K562 (cell line): Measurements from ENCODE around the gene USP32. TPM values are rescaled to one million over a fixed set of nuclear protein-coding genes. Genes with fewer than 3 reads are reported as not detected.
A peak's percentile ranks its signal among the peaks of the same experiment; 100 is the strongest.

ENCODE experiments used
- BCOR ChIP-seq: fragments of 450-650 bp; IDR thresholded peaks from 2 replicates; pipeline ENCODE4 v1.6.1; 2016
- C11orf30 ChIP-seq: fragments of 450-650 bp; IDR thresholded peaks from 2 replicates; pipeline ENCODE4 v1.6.1; 2016; ENCODE audit warnings: low read depth, mild to moderate bottlenecking
- CTBP1 ChIP-seq: fragments of 450-650 bp; IDR thresholded peaks from 2 replicates; pipeline ENCODE4 v1.6.1; 2016; ENCODE audit warnings: borderline replicate concordance
- DDX20 ChIP-seq: fragments of 450-650 bp; IDR thresholded peaks from 2 replicates; pipeline ENCODE4 v1.6.1; 2016; ENCODE audit warnings: missing genetic modification characterization, low read depth, mild to moderate bottlenecking, missing compliant biosample characterization, moderate library complexity
- E2F3 ChIP-seq: fragments of 250-450 bp; sonication (Bioruptor Pico); IDR thresholded peaks from 2 replicates; pipeline ENCODE4 v1.4.0; 2020; ENCODE audit warnings: mild to moderate bottlenecking
- KDM4B ChIP-seq, 2 experiments: fragments of 450-650 bp in 1 of 2; sonication (generic) in 1 of 2; IDR thresholded peaks; 2 replicates each; pipeline ENCODE4 v1.6.1; 2016 to 2017; ENCODE audit warnings: borderline replicate concordance in 2 of 2, antibody characterized with exemption in 1 of 2, low read depth in 1 of 2, mild to moderate bottlenecking in 1 of 2
- LARP7 ChIP-seq: fragments of 450-650 bp; IDR thresholded peaks from 2 replicates; pipeline ENCODE4 v1.6.1; 2016
- MAZ ChIP-seq, 2 experiments: fragments of 450-650 bp in 1 of 2; sonication (generic) in 1 of 2; formaldehyde crosslinking; IDR thresholded peaks in 1 of 2; conservative IDR thresholded peaks in 1 of 2; 2 replicates each; pipeline versions ENCODE4 v1.4.0 to v1.5.0; 2020; ENCODE audit warnings: mild to moderate bottlenecking in 1 of 2, missing genetic modification reagents in 1 of 2
- MCM3 ChIP-seq: fragments of 450-650 bp; IDR thresholded peaks from 2 replicates; pipeline ENCODE4 v1.6.1; 2016
- MXI1 ChIP-seq: IDR thresholded peaks from 2 replicates; pipeline ENCODE4 v1.6.1; 2011; ENCODE audit warnings: low read depth, mild to moderate bottlenecking, improper control_type of control experiment, low read length
- RFX7 ChIP-seq: fragments of 250-450 bp; sonication (Bioruptor Pico); IDR thresholded peaks from 2 replicates; pipeline ENCODE4 v1.5.1; 2021; ENCODE audit warnings: mild to moderate bottlenecking
- SETDB1 ChIP-seq: IDR thresholded peaks from one replicate; pipeline ENCODE4 v1.6.1; 2012; ENCODE audit warnings: low read length, control low read depth, inconsistent platforms
- SMAD2 ChIP-seq: fragments of 150-350 bp; IDR thresholded peaks from 2 replicates; pipeline ENCODE4 v1.6.1; 2014; ENCODE audit warnings: low read depth, mild to moderate bottlenecking, low read length
- SRSF9 ChIP-seq: fragments of 200-400 bp; formaldehyde crosslinking; IDR thresholded peaks from 2 replicates; pipeline ENCODE4 v1.6.1; 2017; ENCODE audit warnings: low read depth, low read length, borderline replicate concordance
- polyA plus RNA-seq, 8 experiments: library from polyadenylated mRNA; depleted of rRNA in 4 of 8; stranded (reverse) in 5 of 8; unstranded in 3 of 8; fragments of >200 nt; fragmentation: Nextera tagmentation in 2 of 8; fragmentation: Illumina TruSeq in 1 of 8; extraction: Ambion mirVana in 2 of 8; extraction: Trizol in 1 of 8; gene quantifications; 2 replicates each; pipeline versions ENCODE4 v1.2.1 to v1.2.3, GENCODE V29; 2011 to 2014; ENCODE audit warnings: inconsistent platforms in 1 of 8, missing spikeins in 1 of 8
- total RNA-seq, 7 experiments: library from RNA; depleted of rRNA in 6 of 7; stranded (reverse); fragments of >200 nt in 6 of 7; fragmentation: Illumina TruSeq in 2 of 7; extraction: Trizol in 2 of 7; gene quantifications; 2 replicates each; pipeline versions ENCODE4 v1.2.1 to v1.2.3, GENCODE V29; 2011 to 2021; ENCODE audit warnings: low replicate concordance in 1 of 7
- TF ChIP-seq, protein P1 (sequence below): sonication (generic); formaldehyde crosslinking; IDR thresholded peaks from 2 replicates; pipeline ENCODE4 v1.8.0; 2022; ENCODE audit warnings: missing genetic modification reagents, mild to moderate bottlenecking, moderate library complexity, borderline replicate concordance
- TF ChIP-seq, protein P2 (sequence below): fragments of 450-650 bp; IDR thresholded peaks from 2 replicates; pipeline ENCODE4 v1.6.1; 2017; ENCODE audit warnings: antibody characterized with exemption
- TF ChIP-seq, protein P3 (sequence below): fragments of 450-650 bp; formaldehyde crosslinking; IDR thresholded peaks from 2 replicates; pipeline ENCODE4 v1.4.0; 2020; ENCODE audit warnings: mild to moderate bottlenecking, mixed read lengths
- TF ChIP-seq, protein P4 (sequence below): sonication (generic); formaldehyde crosslinking; IDR thresholded peaks from 2 replicates; pipeline ENCODE4 v1.8.0; 2022; ENCODE audit warnings: missing genetic modification reagents, mild to moderate bottlenecking, borderline replicate concordance
- TF ChIP-seq, protein P5 (sequence below), 3 experiments: fragments of 200-800 bp in 1 of 3; sonication (Bioruptor generic) in 1 of 3; sonication (generic) in 1 of 3; formaldehyde crosslinking in 1 of 3; IDR thresholded peaks; 2 replicates each; pipeline versions ENCODE4 v1.6.1 to v1.8.0; 2016 to 2022; ENCODE audit warnings: mild to moderate bottlenecking in 2 of 3, missing compliant biosample characterization in 2 of 3, missing genetic modification characterization in 2 of 3, missing genetic modification reagents in 1 of 3

The USP32 gene
- total and polyA plus RNA-seq, 9 of the 15 experiments (the other 6 are each of a cell fraction or from before 2014, with no cell fraction given) = 18.0 to 69.3 (median 47.1) TPM

DNA sequence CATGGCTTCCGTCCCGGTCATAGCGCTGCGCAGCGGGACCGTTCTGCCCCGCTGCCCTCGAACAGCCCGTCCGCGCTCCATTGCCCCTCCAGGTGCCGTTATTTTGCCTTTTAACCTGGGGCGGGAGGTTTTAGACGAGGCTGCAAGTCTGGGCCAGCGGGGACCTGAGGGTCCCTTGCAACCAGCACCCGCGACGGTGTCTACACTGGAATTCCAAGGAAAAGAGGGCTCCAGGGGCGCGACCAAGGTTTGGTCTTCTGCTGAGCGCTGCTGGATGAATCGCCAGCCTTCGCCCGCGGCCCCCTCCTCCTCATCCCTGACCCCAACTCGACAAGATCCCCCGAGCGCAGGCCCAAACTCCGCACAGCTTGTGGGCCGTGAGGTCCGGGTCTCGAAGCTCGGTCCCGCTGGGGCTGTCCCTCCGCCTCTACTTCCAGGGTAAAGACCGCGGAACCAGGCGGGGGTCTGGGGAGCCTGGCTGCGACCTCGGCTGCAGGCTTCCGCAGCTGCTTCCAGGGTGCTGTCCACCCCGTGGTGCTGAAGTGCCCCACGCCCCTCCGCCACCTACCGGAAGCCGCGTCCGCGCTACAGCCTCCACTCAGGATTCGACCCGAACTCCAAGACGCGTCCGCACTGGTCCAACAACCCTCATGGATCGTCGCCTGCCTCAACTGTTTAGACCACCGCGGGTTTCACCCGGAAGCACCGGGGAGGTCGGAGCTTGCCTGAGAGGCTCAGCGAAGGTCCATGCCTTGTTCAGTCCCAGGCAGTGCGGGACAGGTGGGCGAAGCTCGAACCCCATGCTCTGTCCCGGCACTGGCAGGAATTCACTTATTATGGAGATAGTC is 252.3 kb downstream of the USP32 start (continued):
- TF ChIP-seq, protein P1, sequence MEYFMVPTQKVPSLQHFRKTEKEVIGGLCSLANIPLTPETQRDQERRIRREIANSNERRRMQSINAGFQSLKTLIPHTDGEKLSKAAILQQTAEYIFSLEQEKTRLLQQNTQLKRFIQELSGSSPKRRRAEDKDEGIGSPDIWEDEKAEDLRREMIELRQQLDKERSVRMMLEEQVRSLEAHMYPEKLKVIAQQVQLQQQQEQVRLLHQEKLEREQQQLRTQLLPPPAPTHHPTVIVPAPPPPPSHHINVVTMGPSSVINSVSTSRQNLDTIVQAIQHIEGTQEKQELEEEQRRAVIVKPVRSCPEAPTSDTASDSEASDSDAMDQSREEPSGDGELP (CRISPR knock-in tag) = peak; percentile 99
- no peak for TF ChIP-seq MCM3
- no peak for TF ChIP-seq DDX20 (tag)
- TF ChIP-seq SMAD2 = no peak
- no peak for TF ChIP-seq SETDB1
- TF ChIP-seq, protein P2, sequence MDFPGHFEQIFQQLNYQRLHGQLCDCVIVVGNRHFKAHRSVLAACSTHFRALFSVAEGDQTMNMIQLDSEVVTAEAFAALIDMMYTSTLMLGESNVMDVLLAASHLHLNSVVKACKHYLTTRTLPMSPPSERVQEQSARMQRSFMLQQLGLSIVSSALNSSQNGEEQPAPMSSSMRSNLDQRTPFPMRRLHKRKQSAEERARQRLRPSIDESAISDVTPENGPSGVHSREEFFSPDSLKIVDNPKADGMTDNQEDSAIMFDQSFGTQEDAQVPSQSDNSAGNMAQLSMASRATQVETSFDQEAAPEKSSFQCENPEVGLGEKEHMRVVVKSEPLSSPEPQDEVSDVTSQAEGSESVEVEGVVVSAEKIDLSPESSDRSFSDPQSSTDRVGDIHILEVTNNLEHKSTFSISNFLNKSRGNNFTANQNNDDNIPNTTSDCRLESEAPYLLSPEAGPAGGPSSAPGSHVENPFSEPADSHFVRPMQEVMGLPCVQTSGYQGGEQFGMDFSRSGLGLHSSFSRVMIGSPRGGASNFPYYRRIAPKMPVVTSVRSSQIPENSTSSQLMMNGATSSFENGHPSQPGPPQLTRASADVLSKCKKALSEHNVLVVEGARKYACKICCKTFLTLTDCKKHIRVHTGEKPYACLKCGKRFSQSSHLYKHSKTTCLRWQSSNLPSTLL = no peak
- peak; percentile 70 to 93 for TF ChIP-seq MAZ (CRISPR knock-in tag; conservative IDR thresholded peaks at IDR 0.05 in 1 of 2, IDR thresholded peaks at IDR 0.05 in 1 of 2)
- TF ChIP-seq C11orf30 = no peak
- TF ChIP-seq, protein P3, sequence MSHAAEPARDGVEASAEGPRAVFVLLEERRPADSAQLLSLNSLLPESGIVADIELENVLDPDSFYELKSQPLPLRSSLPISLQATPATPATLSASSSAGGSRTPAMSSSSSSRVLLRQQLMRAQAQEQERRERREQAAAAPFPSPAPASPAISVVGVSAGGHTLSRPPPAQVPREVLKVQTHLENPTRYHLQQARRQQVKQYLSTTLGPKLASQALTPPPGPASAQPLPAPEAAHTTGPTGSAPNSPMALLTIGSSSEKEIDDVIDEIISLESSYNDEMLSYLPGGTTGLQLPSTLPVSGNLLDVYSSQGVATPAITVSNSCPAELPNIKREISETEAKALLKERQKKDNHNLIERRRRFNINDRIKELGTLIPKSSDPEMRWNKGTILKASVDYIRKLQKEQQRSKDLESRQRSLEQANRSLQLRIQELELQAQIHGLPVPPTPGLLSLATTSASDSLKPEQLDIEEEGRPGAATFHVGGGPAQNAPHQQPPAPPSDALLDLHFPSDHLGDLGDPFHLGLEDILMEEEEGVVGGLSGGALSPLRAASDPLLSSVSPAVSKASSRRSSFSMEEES (CRISPR knock-in tag) = no peak
- TF ChIP-seq MXI1 = peak; percentile 59; the same call in 1 of the 2 replicates
- no peak for TF ChIP-seq SRSF9
- TF ChIP-seq E2F3 = peak; percentile 43; the same call in 1 of the 2 replicates
- TF ChIP-seq RFX7 (CRISPR knock-in tag) = no peak
- TF ChIP-seq, protein P4, sequence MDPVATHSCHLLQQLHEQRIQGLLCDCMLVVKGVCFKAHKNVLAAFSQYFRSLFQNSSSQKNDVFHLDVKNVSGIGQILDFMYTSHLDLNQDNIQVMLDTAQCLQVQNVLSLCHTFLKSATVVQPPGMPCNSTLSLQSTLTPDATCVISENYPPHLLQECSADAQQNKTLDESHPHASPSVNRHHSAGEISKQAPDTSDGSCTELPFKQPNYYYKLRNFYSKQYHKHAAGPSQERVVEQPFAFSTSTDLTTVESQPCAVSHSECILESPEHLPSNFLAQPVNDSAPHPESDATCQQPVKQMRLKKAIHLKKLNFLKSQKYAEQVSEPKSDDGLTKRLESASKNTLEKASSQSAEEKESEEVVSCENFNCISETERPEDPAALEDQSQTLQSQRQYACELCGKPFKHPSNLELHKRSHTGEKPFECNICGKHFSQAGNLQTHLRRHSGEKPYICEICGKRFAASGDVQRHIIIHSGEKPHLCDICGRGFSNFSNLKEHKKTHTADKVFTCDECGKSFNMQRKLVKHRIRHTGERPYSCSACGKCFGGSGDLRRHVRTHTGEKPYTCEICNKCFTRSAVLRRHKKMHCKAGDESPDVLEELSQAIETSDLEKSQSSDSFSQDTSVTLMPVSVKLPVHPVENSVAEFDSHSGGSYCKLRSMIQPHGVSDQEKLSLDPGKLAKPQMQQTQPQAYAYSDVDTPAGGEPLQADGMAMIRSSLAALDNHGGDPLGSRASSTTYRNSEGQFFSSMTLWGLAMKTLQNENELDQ (CRISPR knock-in tag) = peak; percentile 74; the same call in 1 of the 2 replicates
- TF ChIP-seq, protein P5, sequence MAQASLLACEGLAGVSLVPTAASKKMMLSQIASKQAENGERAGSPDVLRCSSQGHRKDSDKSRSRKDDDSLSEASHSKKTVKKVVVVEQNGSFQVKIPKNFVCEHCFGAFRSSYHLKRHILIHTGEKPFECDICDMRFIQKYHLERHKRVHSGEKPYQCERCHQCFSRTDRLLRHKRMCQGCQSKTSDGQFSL (CRISPR knock-in tag; IDR thresholded peaks at IDR 0.05) = no peak; the same call in 1 of the 2 replicates
- TF ChIP-seq, protein P5 (tag; IDR thresholded peaks at IDR 0.05) = no peak
- no peak for TF ChIP-seq BCOR
- TF ChIP-seq KDM4B (IDR thresholded peaks at IDR 0.05; ENCODE audit: borderline replicate concordance in 2 of 2, low read depth in 1 of 2) = 0 out of 4 replicates have a peak, but pooled peaks of 1 of the 2 experiments have one; percentile 24
- TF ChIP-seq CTBP1 = peak; percentile 66; the same call in 1 of the 2 replicates
- no peak for TF ChIP-seq LARP7
